ENCODE results near the gene JAZF1. TPM values are rescaled to one million over a fixed set of nuclear protein-coding genes. Genes with fewer than 3 reads are reported as not detected.

The JAZF1 gene
- total and polyA plus RNA-seq, 2 of the 8 experiments (the other 6 are each of a cell fraction or from before 2014, with no cell fraction given): 2.6 to 21.8 TPM

- TF ChIP-seq CHD7 (IDR thresholded peaks at IDR 0.05; ENCODE audit: insufficient replicate concordance, low read length) (no peak), RFX5 (IDR thresholded peaks at IDR 0.05; ENCODE audit: borderline replicate concordance, low read depth, low read length) (no peak), EP300 (IDR thresholded peaks at IDR 0.05; ENCODE audit: borderline replicate concordance in 1 of 2, low read depth in 2 of 2, low read length in 2 of 2) (no peak)
These were observed 147.2 kb downstream of the JAZF1 start (continued) for GRCh38 chr7:28033386-28033785.

Measured in H1 (cell line).